GM19035 (cell line): ENCODE results near the gene ZNF526.

Source experiments
- ATAC-seq: cut with Tn5 transposase; IDR thresholded peaks from one replicate; pipeline ENCODE4 v1.9.1; 2021; ENCODE audit not compliant: unreplicated experiment

ZNF526 gene

DNA sequence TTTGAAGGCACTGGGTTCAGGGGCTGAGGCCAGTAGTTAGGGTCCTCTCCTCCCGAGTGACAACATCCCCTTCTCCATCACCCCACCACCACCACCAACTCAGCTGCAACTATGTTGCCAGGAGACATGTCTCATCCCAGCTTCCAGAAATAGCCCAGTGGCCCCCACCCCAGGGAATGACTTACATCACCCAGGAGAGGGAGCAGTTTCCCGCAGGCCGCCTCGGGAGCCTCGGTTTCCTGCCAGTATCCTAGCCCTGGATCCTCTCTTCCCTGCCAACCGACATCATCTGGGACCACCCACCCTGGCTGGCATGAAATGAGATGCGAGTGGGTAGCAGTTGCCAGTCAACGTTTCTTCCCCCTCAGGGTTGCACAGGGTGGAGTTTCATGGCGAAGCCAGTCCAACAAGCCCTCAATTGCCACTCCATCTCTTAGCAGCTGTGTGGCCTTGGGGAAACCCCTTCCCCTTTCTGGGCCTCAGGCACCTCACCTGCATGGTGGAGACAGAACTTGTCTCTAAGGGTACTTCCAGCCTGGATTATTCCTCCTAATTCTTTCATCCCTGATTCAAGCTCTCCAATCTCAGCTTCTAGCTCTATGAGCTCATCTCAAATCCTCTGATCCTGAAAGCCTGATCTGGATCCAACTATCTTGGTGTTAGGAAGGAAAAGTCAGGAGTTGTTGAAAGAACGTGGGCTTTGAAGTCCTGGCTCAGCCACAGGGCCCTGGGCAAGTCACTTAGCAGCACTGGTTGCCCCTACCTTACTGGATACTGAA, 26.2 kb downstream of the ZNF526 start:
- ATAC-seq = no peak

DNA sequence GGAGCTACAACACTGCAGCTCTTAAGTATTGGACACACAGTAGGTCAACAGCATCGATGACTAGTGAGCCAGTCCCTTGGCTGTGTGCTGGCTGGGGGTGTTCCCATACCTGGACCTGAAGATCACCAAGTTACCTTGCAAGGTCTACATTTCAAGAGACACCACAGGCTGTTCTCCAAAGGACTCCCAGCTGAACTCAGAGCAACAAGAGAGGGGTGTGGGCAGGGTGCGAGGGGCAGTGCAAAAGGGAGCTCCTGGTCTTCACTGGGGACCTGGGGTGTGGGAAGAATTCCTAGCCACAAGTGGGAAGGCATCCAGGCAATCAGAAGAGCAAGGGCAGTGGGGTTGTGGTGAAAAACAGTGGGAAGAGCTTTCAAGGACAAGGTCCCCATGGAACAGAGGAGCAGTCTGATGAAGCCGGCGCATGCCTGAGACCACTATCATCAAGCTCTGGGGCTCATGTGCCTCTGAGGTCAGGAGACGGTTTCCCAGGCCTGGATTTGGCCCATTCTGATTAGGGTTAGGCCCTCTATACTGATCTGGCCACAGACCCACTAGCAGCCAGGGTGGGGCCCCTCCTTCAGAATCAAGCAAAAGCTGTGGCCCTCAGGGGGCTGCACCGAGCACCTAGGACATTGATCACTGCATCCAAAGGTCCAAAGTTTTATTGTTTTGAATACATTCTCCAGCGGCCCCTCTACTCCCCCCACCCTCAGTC, 27.0 kb downstream of the ZNF526 start:
- ATAC-seq = no peak

DNA sequence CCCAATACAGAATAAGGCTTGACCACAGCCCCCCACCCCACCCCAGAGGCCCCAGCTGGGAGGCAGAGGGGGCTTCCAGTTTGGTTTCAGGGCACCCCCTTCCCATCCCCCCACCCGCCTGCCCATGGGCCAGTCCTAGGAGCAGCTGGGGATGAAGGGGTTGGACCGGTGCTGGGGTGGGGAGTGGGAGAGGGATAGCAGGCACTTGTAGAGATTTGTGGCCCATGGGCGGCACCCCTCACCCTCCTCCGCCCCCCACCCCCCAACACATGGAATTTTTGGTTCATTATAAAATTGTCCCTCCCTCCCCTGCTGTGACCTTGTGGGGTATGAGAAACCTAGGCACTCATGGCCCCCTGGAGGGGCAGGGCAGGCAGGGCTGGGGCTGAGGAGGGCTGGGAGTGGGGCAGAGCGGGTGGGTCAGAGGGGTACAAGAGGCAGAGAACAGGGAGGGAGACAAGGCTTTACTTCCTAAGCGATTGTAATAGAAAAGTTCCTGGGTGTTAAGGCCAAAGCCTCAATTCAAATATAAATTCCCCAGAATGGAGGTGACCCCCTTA, 27.6 kb downstream of the ZNF526 start:
- ATAC-seq = no peak

DNA sequence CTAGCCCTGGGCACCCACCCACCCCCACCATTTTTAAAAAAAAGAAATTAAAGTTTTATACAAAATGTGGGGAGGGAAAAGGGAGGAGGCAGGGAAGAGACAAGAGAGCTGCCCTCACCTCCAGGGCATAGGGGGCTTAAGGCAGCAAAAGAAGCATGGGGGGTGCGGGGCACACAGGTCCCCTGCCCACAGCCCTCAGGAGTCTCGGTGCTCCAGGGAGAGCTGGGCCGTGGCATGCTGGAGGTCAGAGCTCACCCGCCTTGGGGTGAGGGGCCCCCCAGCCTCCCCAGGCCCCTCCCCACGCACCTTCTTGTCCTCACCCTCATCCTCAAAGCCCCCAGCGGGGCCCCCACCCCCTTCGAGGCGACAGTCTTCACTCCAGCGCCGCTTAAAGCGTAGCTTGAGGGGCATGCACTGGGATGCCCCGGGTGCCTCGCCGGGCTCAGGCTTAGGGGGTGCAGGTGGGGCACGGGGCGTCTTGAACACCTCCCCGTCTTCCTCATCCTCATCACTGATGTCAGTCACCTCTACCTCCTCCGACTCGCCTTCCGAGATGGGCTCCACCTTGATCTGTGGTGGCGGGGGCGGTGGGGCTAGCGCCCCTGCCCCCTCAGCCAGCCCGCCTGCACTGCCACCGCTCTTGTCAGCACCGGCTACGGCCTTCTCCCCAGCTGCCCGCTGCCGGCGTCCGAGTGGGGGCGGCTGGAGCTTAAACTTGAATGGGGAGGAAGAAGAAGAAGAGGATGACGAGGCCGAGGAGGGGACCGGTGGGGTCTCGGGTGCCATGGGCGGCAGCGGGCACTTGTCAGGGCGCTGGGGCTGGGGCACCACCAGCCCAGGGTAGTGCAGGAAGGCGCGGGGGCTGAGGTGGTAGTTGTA, 28.4 kb downstream of the ZNF526 start:
- no peak for ATAC-seq

DNA sequence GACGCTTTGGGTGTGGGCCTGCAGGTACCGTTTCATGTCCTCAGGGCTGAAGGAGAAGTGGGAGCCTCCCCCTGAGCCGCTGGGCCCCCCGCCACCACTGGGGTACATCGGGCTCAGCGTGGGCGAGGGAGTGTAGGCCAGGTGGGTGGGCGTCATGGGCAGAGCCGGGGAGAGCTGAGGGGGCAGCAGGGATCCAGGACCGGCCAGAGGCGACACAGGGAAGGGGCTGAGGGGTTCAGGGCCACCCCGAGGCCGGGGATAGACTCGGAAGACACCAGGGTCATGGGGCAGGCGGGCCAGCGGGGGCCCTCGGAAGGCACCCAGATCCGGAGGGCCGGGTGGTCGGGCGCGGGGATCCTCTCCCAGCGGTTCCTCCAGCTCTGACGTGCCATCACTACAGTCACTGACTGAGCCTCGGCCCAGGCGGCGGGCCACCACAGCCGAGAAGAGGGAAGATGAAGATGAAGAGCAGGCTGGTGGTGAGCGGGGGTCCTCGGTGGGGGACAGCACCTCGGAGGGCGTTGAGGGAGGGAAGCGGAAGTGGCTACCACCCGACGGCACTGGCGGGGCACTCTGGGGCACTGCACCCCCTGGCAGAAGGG, 29.1 kb downstream of the ZNF526 start:
- ATAC-seq = no peak

DNA sequence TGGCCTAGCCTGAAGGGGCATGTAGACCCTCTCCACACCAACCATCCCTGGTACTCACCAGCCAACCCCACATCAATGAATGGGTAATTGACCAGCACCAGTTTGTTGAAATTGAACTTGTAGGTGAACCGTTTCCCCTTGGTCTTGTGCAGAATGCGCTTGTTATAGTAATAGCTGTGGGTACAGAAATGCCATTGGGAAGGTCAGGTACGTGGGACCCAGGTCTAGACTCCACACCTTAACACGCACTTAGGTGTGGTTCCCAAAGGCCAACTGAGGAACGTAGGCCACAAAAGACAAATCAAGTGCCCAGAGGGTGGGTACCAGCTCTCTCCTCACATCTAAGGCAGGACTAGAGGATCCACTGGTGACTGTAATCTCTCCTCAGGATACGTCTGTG, 29.7 kb downstream of the ZNF526 start:
- no peak for ATAC-seq

DNA sequence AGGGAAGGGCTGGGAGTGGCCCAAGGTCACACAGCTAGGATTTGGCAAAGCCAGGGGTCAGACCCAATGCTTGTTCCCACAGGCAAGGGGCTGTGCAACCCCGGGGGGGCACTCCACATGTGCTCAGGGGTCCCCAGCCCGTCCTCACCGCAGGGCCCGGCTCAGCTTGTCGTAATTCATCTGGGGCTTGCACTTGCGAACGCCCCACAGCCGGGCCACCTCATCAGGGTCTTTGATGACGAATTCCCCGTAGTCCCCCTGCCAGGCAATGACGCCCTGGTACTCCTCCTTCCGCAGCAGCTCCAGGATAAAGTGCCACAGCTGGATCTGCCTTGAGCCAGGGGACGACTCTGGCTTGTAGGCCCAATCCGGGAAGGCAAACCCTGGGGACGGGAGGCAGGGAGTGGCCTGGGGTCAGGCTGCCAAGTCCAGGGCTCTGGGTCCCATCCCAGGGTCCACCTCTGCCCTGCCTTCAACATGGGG, 30.1 kb downstream of the ZNF526 start:
- no peak for ATAC-seq

DNA sequence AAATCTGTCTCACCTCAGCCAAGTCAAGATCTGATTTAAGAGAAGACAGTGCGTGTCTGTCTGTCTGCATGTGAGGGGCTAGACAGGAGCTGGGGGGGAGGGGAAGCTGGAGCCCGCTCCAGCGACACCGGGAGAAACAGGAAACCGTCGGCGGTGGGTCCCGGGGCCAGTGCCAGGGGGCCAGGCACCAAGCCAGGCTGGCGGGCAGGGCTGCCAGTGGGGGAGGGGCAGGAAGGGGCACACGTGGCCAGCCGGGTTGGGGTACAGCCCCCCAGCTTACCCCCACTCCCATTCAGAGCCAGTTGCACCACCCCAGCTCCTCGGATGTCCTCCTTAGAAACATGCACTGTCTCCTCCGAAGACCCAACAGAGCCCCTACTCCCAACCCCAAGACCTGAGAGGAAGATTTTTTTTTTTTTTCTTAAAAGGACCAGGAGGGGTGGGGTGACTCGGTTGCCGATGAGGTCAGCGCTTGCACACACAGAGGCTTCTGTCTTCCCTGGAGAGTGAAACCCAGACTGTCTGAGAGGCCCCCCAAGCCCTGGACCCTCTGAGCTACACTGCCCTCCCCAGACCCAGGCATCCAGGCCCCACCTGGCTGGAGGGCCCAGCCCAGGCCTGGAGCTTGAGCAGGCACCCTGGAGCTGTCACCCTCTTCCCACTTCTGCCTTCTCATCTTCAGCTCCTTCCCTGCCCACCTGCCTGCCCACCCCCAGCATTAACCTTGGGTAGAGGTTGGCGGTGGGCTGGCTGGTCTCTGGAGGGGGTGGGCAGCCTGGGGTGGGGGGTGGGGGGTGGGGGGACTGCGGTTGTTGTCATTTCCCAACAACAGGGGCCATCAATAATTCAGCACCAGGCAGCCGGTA, 30.8 kb downstream of the ZNF526 start:
- ATAC-seq = no peak

DNA sequence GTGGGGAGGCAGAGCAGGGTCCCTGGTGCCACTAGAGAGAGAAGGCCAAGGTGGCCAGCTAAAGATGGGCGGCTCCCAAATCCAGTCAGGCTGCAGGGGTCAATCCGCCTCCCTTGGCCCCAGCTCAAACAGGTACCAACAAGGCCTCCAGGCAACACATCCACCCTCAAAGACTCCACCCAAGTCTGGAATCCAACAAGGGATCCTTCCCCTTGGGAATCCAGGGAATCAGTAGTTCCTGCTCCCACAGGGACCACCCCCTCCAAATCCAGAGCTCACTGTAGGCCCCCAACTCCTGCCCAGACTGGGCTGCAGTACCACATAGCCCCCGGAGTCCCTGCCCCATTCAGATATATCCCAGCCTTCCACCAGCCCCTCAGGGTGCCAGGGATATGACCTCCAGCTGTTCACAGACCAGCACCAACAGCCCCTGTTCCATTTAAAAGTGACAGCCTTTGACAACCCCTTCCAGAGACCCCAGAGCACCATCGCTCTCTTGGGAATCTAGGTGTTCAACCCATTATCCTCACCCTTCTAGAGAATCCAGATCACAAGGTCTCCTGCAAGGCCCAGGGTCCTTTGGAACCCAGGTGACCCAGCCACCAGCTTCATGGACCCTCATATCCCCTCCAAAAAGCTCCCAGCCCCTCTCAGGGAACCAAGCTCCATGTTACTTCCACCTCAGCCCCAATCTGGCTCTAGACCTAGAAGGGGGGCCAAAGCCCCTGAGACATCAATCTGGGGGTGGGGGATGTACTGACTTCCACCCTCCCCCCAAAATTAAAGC, 31.7 kb downstream of the ZNF526 start:
- ATAC-seq = no peak

DNA sequence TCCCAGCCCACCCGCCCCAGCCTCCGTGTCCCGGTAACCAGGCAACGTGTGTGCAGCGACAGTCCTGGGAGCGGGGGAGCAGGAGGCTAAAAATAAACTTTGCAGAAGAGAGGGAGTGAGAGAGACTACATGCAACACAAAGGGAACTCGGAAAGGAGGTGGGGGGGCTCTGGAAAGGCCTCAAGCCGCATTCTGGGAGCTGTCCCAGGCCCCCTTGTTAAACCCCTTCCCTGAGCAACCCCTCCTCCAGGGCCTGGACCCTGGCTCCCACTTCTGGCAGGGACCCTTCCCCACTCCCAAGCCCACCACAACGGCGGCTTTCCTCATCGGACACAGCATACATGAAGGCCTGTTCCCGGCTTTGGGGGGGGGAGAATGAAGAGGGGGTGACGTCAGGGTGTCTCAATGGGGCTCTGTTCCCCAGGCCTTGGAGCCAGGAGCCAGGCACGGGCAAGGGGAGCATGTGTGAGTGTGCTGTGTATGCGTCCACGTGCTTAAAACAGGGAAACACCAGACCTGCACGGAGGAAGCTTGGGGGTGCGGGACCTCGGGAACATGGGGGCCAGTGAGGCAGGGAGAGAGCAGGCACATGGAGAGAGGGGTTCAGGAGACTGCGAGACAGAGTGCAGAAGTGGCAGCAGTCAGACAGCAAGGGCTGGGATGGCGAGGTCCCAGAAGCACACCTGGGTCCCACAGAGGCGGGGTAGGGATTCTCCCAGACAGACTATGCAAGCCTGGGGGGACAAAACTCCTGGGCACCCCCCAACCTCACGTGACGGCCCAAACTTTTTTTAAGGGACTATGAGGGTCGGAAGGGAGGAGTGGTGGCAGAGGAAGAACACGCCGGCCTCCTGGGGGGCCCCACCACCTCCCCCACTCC, 32.5 kb downstream of the ZNF526 start:
- no peak for ATAC-seq

DNA sequence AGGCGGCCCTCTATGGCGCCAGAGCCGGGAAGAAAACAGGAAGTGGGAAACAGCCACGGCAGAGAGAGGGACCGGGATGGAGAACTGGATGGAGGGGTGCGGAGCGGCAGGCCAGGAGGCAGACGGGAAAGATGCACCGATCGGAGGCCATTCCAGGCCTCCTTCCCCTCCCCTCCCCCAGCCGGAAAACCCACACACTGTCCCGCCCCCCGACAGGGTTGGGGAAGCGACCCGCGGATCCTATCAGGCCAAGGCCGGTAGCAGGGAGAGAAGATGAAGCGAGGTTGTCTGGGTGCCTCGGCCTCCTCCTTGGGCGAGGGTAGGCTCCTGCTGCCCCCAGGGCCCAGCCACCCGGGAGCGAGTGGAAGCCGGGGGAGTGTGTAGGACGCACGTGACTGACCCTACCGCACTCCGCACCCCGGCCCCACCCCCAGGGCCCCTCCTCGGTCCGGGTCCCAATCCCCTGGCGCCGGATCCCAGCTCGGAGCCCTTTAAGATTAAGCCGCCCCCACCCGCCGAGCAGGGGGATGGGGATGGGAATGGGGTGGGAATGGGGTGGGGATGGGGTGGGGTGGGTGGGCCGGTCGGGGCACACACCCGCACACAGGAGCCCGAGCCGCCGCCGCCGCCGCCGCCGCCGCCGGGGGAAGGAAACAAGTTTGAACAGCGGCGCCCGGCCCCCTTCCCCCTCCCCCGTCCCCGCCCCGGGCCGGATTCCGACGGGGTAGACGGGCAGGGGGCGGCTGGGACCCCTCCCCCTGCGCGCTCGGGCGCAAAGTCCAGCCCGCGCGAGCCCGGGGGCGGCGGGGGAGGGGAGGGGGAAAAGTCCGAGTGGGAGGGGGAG, 33.4 kb downstream of the ZNF526 start:
- ATAC-seq = peak; percentile 9

DNA sequence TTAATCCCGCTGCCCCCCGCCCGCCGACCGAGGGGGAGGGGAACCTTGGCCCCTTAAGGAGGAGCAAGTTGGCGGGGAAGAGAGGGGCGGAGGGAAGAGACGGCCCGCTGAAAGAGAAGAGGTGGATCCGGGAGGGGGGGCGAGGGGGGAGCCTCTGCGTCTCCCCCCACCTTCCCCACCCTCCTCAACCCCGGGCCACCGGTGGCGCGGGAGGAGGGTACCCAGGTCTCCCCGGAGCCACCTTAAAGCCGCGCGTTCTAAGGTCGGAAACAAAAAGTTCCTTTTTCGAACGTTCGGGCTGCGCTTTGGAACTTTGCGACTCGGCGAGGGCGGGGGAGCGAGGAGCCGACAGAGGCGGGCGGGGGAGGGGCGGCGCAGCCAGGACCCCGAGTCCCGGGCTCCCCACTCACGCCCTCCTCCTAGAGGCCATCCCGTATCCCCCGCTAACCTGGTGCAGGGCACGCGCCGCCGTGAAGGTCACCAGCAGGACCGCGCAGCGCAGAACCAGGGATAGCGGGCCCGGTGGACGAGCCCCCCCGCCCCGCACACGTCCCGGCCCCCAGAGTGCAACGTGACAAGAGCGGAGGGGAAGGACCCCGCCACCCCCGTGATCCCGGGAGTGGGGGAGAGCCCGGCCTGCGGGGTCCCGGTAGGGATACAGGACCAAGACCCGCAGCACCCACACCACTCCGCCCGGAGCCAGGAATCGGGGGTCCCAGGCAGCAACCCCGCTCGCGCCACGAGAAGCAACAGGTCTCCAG, 34.2 kb downstream of the ZNF526 start:
- peak; percentile 47 for ATAC-seq

DNA sequence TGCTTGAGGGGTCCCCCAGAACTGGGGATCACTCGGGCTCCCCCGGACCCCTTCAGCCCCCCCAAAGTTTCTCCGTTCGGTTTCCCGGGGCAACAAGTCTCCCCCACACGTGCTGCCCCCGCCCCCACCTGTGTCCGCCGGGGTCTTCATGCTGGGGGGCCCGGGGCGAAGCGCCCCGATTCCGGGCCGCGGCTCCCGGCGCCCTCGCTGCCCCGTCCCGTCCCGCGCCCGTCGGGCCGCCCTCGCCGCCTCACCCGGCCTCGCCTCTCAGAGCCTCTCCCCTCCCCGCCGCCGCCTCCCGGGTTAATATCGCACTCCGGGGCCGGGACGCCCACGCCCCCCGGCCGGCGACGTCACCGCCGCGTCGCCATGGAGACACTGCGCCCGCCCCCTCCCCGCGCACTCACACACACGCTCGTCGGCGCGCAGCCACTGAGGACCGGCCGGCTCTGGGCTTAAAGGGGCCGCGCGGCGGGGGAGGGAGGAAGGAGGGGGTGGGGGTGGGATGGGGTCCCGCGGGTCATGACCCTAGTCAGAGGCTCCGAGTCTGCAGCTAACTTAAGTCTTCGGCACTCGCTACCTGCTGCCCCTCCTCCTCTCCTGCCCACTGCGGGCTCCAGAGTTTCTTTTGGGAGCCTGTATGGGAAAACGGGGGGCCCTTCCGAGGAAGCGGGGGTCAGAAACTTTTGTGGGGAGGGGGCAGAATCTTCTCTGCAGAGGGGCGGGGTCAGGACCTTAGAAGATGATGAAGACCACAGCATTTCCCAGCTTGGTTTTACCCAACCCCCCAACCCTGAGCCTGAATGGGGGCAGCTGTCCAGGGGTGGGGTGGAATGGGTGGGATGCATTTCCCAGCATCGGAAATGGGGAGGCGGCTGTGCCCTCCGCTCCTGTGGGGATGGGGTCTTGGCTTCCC, 35.0 kb downstream of the ZNF526 start, which contains the start of gene ERF:
Gene ERF (minus strand): TSS at position 279 of the 916 bp plus-strand sequence. CDS start 129 bp downstream, at position 150.
- peak; percentile 68 for ATAC-seq

DNA sequence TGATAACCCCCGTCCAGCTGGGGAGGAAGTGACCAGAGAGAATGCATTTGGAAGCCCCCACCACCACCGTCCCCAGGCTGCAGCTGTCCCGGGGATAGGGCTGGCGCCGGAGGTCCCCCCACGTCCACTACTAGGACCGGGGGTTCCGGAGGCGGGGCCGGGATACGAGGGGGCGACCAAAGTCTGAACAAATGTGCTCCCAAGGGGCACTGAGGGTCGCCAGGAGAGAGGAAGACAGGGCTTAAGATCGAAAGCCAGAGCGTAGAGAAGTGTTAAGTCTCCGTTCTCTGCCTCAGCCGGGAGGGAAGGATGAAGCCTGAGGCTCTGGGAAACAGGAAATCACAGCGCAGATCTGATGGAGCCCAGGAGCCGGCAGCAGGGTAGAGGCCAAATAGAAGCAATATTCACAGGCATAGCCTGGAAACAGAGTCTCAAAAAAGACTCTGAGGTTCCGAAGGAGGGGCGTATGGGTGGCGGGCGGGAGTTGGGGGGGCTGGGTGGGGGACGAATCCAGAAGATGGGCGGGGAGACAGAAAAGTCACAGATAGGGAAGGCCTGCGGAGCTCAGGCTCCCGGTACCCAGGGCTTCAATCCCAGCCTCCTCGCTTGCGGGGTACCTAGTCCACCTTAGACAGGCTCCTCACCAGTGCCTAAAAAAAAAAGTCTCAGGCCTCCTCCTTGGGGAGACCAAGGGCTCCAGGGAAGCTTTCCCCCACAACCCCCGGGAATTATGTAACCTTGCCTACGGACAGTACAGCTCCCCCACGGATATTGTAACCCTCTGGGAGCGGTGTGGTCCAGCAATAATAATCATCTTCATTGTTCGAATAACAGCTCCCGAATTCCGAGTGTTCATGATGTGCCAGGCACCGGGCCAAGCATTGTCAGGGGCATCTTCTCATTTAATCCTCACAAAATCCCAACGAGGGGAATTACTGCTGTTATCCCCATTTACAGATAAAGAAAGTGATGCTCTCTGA, 35.9 kb downstream of the ZNF526 start:
- no peak for ATAC-seq
